ENCODE data around the gene FGFR3. TPM values are rescaled to one million over a fixed set of nuclear protein-coding genes. Genes with fewer than 3 reads are reported as not detected.

FGFR3 gene
- total and polyA plus RNA-seq, 9 of the 15 experiments (the other 6 are each of a cell fraction or from before 2014, with no cell fraction given), result 1.2 to 60.4 (median 12.7) TPM

GRCh38 chr4:1831331-1831730 lies 38.2 kb downstream of the FGFR3 start (continued):
- TF ChIP-seq, protein P1, sequence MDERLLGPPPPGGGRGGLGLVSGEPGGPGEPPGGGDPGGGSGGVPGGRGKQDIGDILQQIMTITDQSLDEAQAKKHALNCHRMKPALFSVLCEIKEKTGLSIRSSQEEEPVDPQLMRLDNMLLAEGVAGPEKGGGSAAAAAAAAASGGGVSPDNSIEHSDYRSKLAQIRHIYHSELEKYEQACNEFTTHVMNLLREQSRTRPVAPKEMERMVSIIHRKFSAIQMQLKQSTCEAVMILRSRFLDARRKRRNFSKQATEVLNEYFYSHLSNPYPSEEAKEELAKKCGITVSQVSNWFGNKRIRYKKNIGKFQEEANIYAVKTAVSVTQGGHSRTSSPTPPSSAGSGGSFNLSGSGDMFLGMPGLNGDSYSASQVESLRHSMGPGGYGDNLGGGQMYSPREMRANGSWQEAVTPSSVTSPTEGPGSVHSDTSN (CRISPR knock-in tag; IDR thresholded peaks at IDR 0.05; ENCODE audit: low read depth), result no peak
- TF ChIP-seq, protein P1 (tag; conservative IDR thresholded peaks at IDR 0.05; ENCODE audit: low read depth), result no peak
- no peak for TF ChIP-seq ZNF395 (CRISPR knock-in tag; IDR thresholded peaks at IDR 0.05)

DNA sequence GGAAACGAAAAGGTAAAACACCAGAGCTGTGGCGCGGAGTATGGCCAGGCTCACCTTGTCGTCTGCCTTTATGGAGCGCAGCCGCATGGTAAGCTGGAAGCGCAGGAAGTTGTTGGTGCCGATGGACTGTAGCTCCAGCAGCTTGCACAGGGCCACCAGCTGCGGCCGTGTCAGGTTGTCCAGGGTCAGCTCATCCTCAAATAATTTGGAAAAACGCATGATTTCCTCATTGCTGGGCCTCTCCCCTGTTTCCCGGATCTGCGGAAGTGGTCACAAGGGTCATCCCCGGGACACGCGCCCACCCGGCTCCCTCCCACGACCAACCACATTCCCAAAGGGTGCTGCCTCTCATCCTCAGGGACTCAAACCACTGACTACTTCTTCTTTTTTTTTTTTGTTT lies 39.6 kb downstream of the FGFR3 start:
- FAIRE-seq, result no peak
- in situ Hi-C loops (cut with MboI), result no loop called here
- TF ChIP-seq ZBTB1 (CRISPR knock-in tag; IDR thresholded peaks at IDR 0.05; ENCODE audit: borderline replicate concordance, low read depth) (no peak), PRMT5 (CRISPR knock-in tag; IDR thresholded peaks at IDR 0.05) (no peak), CUX1 (CRISPR knock-in tag; IDR thresholded peaks at IDR 0.05) (no peak), ZNF764 (CRISPR knock-in tag; IDR thresholded peaks at IDR 0.05; ENCODE audit: low read depth) (no peak), MECOM (CRISPR knock-in tag; IDR thresholded peaks at IDR 0.05) (no peak), ZNF589 (CRISPR knock-in tag; IDR thresholded peaks at IDR 0.05; ENCODE audit: low read depth) (no peak), YBX1 (IDR thresholded peaks at IDR 0.05) (no peak)

More for the DNA sequence above, 39.6 kb downstream of the FGFR3 start:
- Histone ChIP-seq H3K4me1 (replicated peaks in 1 of 2; ENCODE audit: control insufficient read depth in 2 of 2, insufficient read depth in 2 of 2, low read length in 2 of 2) (no peaks in the 10 kb centered on the region; a peak in 2 of 5 replicates), H3K9me3 (replicated peaks; ENCODE audit: control insufficient read depth, insufficient read depth, low read depth, low read length) (no peaks in the 10 kb centered on the region), H3K79me2 (ENCODE audit: control insufficient read depth, insufficient read depth, low read length) (no peaks in the 10 kb centered on the region; the same call in 2 of the 3 replicates), H4K20me1 (replicated peaks; ENCODE audit: control insufficient read depth, insufficient read depth, low read length) (peaks cover 10% of the 10 kb centered on the region), H2AFZ (ENCODE audit: low read depth, low read length) (no peak overlapping the region), H3K9me1 (ENCODE audit: control insufficient read depth, insufficient read depth, low read length) (peaks cover 2% of the 10 kb centered on the region), H3K4me2 (ENCODE audit: insufficient read depth, low read length) (no peak overlapping the region), H3K36me3 (ENCODE audit: control insufficient read depth, insufficient read depth, low read length) (peaks cover 80% of the 10 kb centered on the region; the same call in 2 of the 3 replicates), H3K27ac (ENCODE audit: extremely low read depth, low read depth, low read length) (no peak overlapping the region), H3K4me3 (no peak overlapping the region), H3K27me3 (ENCODE audit: control insufficient read depth in 2 of 2, insufficient read depth in 2 of 2, low read length in 2 of 2) (no peaks in the 10 kb centered on the region), H3K9ac (ENCODE audit: insufficient read depth in 1 of 2, low read depth in 2 of 2, low read length in 2 of 2) (no peak overlapping the region; a peak in 1 of 4 replicates)
- DNase-seq (ENCODE audit: extremely low read depth in 1 of 4, low spot score in 3 of 4) (no peak), ATAC-seq (no peak)
- CTCF ChIA-PET (ENCODE audit: low intra/inter-chr PET ratio), result no interaction called here
- 93% methylated on average over 11 of the region's 18 CpGs for WGBS (ENCODE audit: insufficient coverage, low coverage, missing lambda C conversion rate)
- POLR2A ChIA-PET, result interaction anchor here (0.6 to 1.2 kb wide), 2 partner anchors 13 to 152 kb away, joined by 3 to 4 read pairs; no protein-coding TSS in a partner anchor
- intact Hi-C loops (cut with micrococcal nuclease), result no loop called here
- no TSS peak for BruUV-seq (replicated peaks)
